ENCODE data around the gene COL17A1.

Gene COL17A1

DNA sequence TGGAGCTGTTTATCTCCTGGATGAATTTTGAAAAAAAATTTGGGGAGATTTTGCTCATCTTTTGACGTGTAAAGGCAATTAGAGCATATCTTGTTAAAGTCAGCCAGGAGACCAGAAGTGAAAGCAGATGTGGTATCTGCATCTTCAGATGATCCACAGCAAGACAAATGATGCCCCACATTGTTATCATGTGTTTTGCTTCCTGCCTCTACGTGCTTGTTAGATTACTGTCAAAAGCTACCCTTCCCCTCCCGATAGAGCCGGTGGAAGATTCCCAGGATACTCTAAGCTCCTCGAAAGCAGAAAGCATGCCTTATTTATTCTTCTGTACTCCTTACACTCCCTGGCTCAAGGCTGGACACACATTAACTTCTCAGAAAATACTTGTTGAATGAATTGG, 12.9 kb downstream of the COL17A1 start:
- TF ChIP-seq, protein P1, sequence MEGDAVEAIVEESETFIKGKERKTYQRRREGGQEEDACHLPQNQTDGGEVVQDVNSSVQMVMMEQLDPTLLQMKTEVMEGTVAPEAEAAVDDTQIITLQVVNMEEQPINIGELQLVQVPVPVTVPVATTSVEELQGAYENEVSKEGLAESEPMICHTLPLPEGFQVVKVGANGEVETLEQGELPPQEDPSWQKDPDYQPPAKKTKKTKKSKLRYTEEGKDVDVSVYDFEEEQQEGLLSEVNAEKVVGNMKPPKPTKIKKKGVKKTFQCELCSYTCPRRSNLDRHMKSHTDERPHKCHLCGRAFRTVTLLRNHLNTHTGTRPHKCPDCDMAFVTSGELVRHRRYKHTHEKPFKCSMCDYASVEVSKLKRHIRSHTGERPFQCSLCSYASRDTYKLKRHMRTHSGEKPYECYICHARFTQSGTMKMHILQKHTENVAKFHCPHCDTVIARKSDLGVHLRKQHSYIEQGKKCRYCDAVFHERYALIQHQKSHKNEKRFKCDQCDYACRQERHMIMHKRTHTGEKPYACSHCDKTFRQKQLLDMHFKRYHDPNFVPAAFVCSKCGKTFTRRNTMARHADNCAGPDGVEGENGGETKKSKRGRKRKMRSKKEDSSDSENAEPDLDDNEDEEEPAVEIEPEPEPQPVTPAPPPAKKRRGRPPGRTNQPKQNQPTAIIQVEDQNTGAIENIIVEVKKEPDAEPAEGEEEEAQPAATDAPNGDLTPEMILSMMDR (IDR thresholded peaks at IDR 0.05; ENCODE audit: extremely low read depth, missing control alignments) = no peak
- DNase-seq (ENCODE audit: low spot score) = no peak

DNA sequence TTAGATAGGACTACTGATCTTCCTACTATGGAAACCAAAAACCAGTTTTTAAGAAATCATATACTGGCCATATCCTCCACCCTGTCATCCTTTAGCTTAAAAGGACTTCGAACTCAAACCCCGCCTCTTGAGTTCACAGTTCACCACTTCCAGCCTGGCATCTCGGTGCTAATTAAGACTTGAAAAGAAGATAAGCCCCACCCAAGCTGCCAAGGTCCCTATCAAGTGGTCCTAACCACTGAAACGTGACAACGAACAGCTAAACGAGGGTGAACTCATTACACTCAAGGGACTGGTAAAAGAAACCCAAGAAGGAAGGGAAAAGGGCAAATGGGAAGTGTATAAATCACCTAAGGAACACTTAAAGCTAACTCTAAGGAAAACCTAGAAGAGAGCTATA, 16.1 kb downstream of the COL17A1 start:
- TF ChIP-seq, protein P1 (IDR thresholded peaks at IDR 0.05; ENCODE audit: extremely low read depth, missing control alignments) = no peak
- no peak for DNase-seq (ENCODE audit: low spot score)

GRCh38 chr10:104067525-104067924, 18.2 kb downstream of the COL17A1 start:
- no peak for DNase-seq (ENCODE audit: low spot score)
- TF ChIP-seq, protein P1 (IDR thresholded peaks at IDR 0.05; ENCODE audit: extremely low read depth, missing control alignments) = no peak

- TF ChIP-seq, protein P1 (IDR thresholded peaks at IDR 0.05; ENCODE audit: extremely low read depth, missing control alignments) = no peak
- no peak for DNase-seq (ENCODE audit: low spot score)
These were observed 18.7 kb downstream of the COL17A1 start for GRCh38 chr10:104066945-104067344.

- no peak for DNase-seq (ENCODE audit: low spot score)
- TF ChIP-seq, protein P1 (IDR thresholded peaks at IDR 0.05; ENCODE audit: extremely low read depth, missing control alignments) = no peak
These were observed 19.9 kb downstream of the COL17A1 start for GRCh38 chr10:104065748-104066147.

GRCh38 chr10:104061196-104061595, 24.5 kb downstream of the COL17A1 start:
- DNase-seq (ENCODE audit: low spot score) = no peak
- TF ChIP-seq, protein P1 (IDR thresholded peaks at IDR 0.05; ENCODE audit: extremely low read depth, missing control alignments) = no peak

DNA sequence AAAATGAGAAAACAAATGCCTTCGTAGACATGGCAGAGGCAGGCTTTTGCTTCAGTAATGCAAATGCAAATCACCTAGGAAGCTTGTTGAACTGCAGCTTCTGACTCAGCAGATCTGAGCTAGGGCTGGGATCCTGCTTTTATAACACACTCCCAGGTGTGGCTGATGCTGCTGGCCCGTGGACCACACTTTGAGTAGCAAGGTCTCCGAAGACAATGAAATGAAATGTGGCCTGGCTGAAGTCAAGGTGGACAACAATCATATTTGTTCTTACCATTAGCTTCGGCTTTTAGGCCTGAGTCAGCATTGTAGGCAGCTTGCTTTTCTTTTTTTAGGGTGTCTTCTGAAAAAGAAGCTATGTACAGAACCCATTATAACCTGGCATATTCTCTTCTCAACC, 26.3 kb downstream of the COL17A1 start:
- TF ChIP-seq, protein P1 (IDR thresholded peaks at IDR 0.05; ENCODE audit: extremely low read depth, missing control alignments) = no peak
- no peak for DNase-seq (ENCODE audit: low spot score)

Measured in GM20000 (cell line).